H1 (cell line): ENCODE data around the gene ACSF3. TPM values are rescaled to one million over a fixed set of nuclear protein-coding genes. Genes with fewer than 3 reads are reported as not detected.

ENCODE experiments used
- CTCF ChIA-PET: fragments of 300-600 bp; sonication (Branson Sonifier 250); formaldehyde crosslinking; loops from one replicate; lab custom pipeline; 2021; ENCODE audit not compliant: partially characterized antibody; lab: Charles Lee
- POLR2A ChIA-PET: fragments of 300-600 bp; sonication (Branson Sonifier 250); formaldehyde crosslinking; loops from one replicate; lab custom pipeline; 2021; ENCODE audit warnings: inconsistent platforms; ENCODE audit not compliant: partially characterized antibody; lab: Charles Lee
- DNase-seq, 2 experiments: peaks; one replicate each; pipeline versions ENCODE4 v3.0.0 to v3.0.0-alpha.2; 2010 to 2022; ENCODE audit warnings: low spot score in 2 of 2, low read depth in 1 of 2, mixed read lengths in 1 of 2
- FAIRE-seq: peaks from 2 replicates; lab custom pipeline; 2011; peaks lifted over from hg19 to GRCh38; lab: Jason Lieb, UNC
- H2AFZ ChIP-seq: 2 replicates; pipeline ENCODE4 v1.8.1; 2012; ENCODE audit warnings: low read length, inconsistent platforms
- H2AK5ac ChIP-seq: 2 replicates; pipeline ENCODE4 v1.6.1; 2013; ENCODE audit warnings: low read depth, low read length
- H2BK120ac ChIP-seq: replicated peaks from 2 replicates; pipeline ENCODE3; 2013; ENCODE audit warnings: low read depth, low read length, inconsistent platforms
- H2BK12ac ChIP-seq: 2 replicates; pipeline ENCODE4 v1.6.1; 2013; ENCODE audit warnings: low read depth, low read length
- H2BK15ac ChIP-seq: 2 replicates; pipeline ENCODE4 v1.6.1; 2013; ENCODE audit warnings: low read length
- H2BK20ac ChIP-seq: 2 replicates; pipeline ENCODE4 v1.6.1; 2013; ENCODE audit warnings: low read length
- H2BK5ac ChIP-seq: 2 replicates; pipeline ENCODE4 v1.6.1; 2013; ENCODE audit warnings: low read depth, low read length
- H3K14ac ChIP-seq: 2 replicates; pipeline ENCODE4 v1.6.1; 2013; ENCODE audit warnings: inconsistent platforms; ENCODE audit not compliant: insufficient read length
- H3K18ac ChIP-seq: 2 replicates; pipeline ENCODE4 v1.6.1; 2013; ENCODE audit warnings: low read length; ENCODE audit errors: extremely low read depth
- H3K23ac ChIP-seq: 2 replicates; pipeline ENCODE4 v1.6.1; 2013; ENCODE audit warnings: inconsistent platforms; ENCODE audit not compliant: insufficient read length
- H3K23me2 ChIP-seq: 2 replicates; pipeline ENCODE4 v1.6.1; 2013; ENCODE audit warnings: low read depth, low read length
- H3K27ac ChIP-seq: 2 replicates; pipeline ENCODE4 v1.6.1; 2011; ENCODE audit warnings: low read depth, low read length, inconsistent platforms
- H3K27me3 ChIP-seq, 4 experiments: replicated peaks in 1 of 4; 1 replicate in 1 of 4; 2 replicates in 3 of 4; pipeline versions ENCODE4 v1.6.1 to v1.8.1; 2011 to 2013; ENCODE audit warnings: low read length in 3 of 4, mild to moderate bottlenecking in 3 of 4, inconsistent platforms in 2 of 4, mixed read lengths in 2 of 4, moderate library complexity in 1 of 4; ENCODE audit not compliant: control insufficient read depth in 3 of 4, insufficient read depth in 3 of 4; ENCODE audit errors: extremely low read depth in 1 of 4
- H3K36me3 ChIP-seq, 4 experiments: 2 replicates each; pipeline versions ENCODE4 v1.6.1 to v1.8.1; 2011 to 2013; ENCODE audit warnings: mild to moderate bottlenecking in 4 of 4, low read length in 3 of 4, moderate library complexity in 2 of 4, control low read depth in 1 of 4, inconsistent platforms in 1 of 4; ENCODE audit not compliant: insufficient read depth in 4 of 4, control insufficient read depth in 2 of 4
- H3K4ac ChIP-seq: replicated peaks from 2 replicates; pipeline ENCODE3; 2013; ENCODE audit warnings: low read length, low read depth, mixed read lengths, inconsistent platforms; ENCODE audit not compliant: insufficient read length
- H3K4me1 ChIP-seq, 4 experiments: replicated peaks in 1 of 4; 1 replicate in 1 of 4; 2 replicates in 3 of 4; pipeline versions ENCODE4 v1.6.1 to v1.8.1; 2011 to 2013; ENCODE audit warnings: low read length in 3 of 4, inconsistent platforms in 2 of 4, mixed read lengths in 1 of 4; ENCODE audit not compliant: insufficient read depth in 4 of 4, control insufficient read depth in 3 of 4
- H3K4me2 ChIP-seq, 2 experiments: 2 replicates each; pipeline versions ENCODE4 v1.6.1 to v1.8.1; 2011 to 2013; ENCODE audit warnings: low read depth in 2 of 2, low read length in 2 of 2, control low read depth in 1 of 2, inconsistent platforms in 1 of 2, mild to moderate bottlenecking in 1 of 2; ENCODE audit not compliant: insufficient read depth in 1 of 2
- H3K4me3 ChIP-seq, 4 experiments: fragments of 200-600, 300-600 bp in 1 of 4; sonication (generic), shearing (Covaris generic), sonication (Bioruptor Twin) in 1 of 4; 2 replicates each; pipeline versions ENCODE4 v1.5.1 to v1.8.1; 2011 to 2016; ENCODE audit warnings: low read length in 4 of 4, low read depth in 3 of 4, control low read depth in 2 of 4, inconsistent platforms in 2 of 4, mild to moderate bottlenecking in 2 of 4, mixed read lengths in 1 of 4, moderate library complexity in 1 of 4; ENCODE audit not compliant: insufficient read depth in 2 of 4; ENCODE audit errors: extremely low read depth in 1 of 4
- H3K56ac ChIP-seq: replicated peaks from 2 replicates; pipeline ENCODE3; 2013; ENCODE audit warnings: low read depth, mild to moderate bottlenecking, mixed read lengths, low read length, inconsistent platforms; ENCODE audit not compliant: insufficient read length
- H3K79me1 ChIP-seq: 2 replicates; pipeline ENCODE4 v1.6.1; 2013; ENCODE audit warnings: low read depth, low read length, control low read depth
- H3K79me2 ChIP-seq, 2 experiments: 2 replicates each; pipeline versions ENCODE4 v1.6.1 to v1.8.1; 2012 to 2013; ENCODE audit warnings: low read length in 2 of 2, mild to moderate bottlenecking in 2 of 2, inconsistent platforms in 1 of 2; ENCODE audit not compliant: insufficient read depth in 2 of 2, control insufficient read depth in 1 of 2
- H3K9ac ChIP-seq, 4 experiments: replicated peaks in 1 of 4; 1 replicate in 1 of 4; 2 replicates in 3 of 4; pipeline versions ENCODE4 v1.6.1 to v1.8.1; 2011 to 2013; ENCODE audit warnings: low read depth in 3 of 4, low read length in 3 of 4, control low read depth in 2 of 4, mild to moderate bottlenecking in 2 of 4, moderate library complexity in 2 of 4, inconsistent platforms in 1 of 4; ENCODE audit errors: extremely low read depth in 1 of 4
- H3K9me3 ChIP-seq, 2 experiments: 2 replicates each; pipeline versions ENCODE4 v1.6.1 to v1.8.1; 2012 to 2013; ENCODE audit warnings: mild to moderate bottlenecking in 2 of 2, moderate library complexity in 2 of 2, control low read depth in 1 of 2, inconsistent platforms in 1 of 2, low read depth in 1 of 2, low read length in 1 of 2, mixed read lengths in 1 of 2; ENCODE audit not compliant: insufficient read depth in 2 of 2
- H4K20me1 ChIP-seq, 2 experiments: replicated peaks in 1 of 2; 2 replicates each; pipeline versions ENCODE3 to v1.8.1; 2011 to 2013; ENCODE audit warnings: inconsistent platforms in 2 of 2, low read length in 2 of 2, mild to moderate bottlenecking in 1 of 2; ENCODE audit not compliant: insufficient read depth in 2 of 2, control insufficient read depth in 1 of 2
- H4K5ac ChIP-seq: 2 replicates; pipeline ENCODE4 v1.6.1; 2013; ENCODE audit warnings: low read length, low read depth, mixed read lengths, inconsistent platforms; ENCODE audit not compliant: insufficient read length
- H4K8ac ChIP-seq: 2 replicates; pipeline ENCODE4 v1.8.0; 2013; ENCODE audit warnings: mild to moderate bottlenecking, moderate library complexity, low read length, inconsistent platforms; ENCODE audit not compliant: insufficient read depth; ENCODE audit errors: extremely low read depth
- H4K91ac ChIP-seq: replicated peaks from 2 replicates; pipeline ENCODE3; 2013; ENCODE audit warnings: low read length, mixed read lengths, inconsistent platforms; ENCODE audit not compliant: insufficient read length
- KDM1A ChIP-seq: fragments of 200-600, 300-600 bp; sonication (generic); IDR thresholded peaks from 2 replicates; pipeline ENCODE4 v1.7.1; 2016; ENCODE audit warnings: mild to moderate bottlenecking, low read length, borderline replicate concordance
- POLR2AphosphoS5 ChIP-seq: IDR thresholded peaks from 2 replicates; pipeline ENCODE4 v1.6.1; 2011; ENCODE audit warnings: low read depth, low read length
- RFX5 ChIP-seq: IDR thresholded peaks from 2 replicates; pipeline ENCODE4 v1.6.1; 2011; ENCODE audit warnings: low read depth, low read length, improper control_type of control experiment, borderline replicate concordance
- SIX5 ChIP-seq: IDR thresholded peaks from 2 replicates; pipeline ENCODE4 v1.6.1; 2011; ENCODE audit warnings: mild to moderate bottlenecking, low read depth, low read length
- SRF ChIP-seq: IDR thresholded peaks from 2 replicates; pipeline ENCODE4 v1.6.1; 2011; ENCODE audit warnings: mild to moderate bottlenecking, low read depth, low read length, moderate library complexity
- TAF1 ChIP-seq: IDR thresholded peaks from 2 replicates; pipeline ENCODE4 v1.6.1; 2011; ENCODE audit warnings: mild to moderate bottlenecking, low read depth, low read length
- TEAD4 ChIP-seq: IDR thresholded peaks from 2 replicates; pipeline ENCODE4 v1.6.1; 2012; ENCODE audit warnings: low read depth, low read length, inconsistent platforms, mixed read lengths
- WGBS, 2 experiments: shearing (Covaris generic) in 1 of 2; methylation state at CpG; one replicate each; pipeline versions ENCODE4 v1.1.6 to v1.1.7; 2013 to 2015; ENCODE audit warnings: low lambda C conversion rate in 2 of 2, mixed read lengths in 2 of 2, inconsistent platforms in 1 of 2, low coverage in 1 of 2, missing lambda C conversion rate in 1 of 2; ENCODE audit not compliant: insufficient replicate concordance in 2 of 2, insufficient coverage in 1 of 2, insufficient read length in 1 of 2; ENCODE audit errors: extremely low coverage in 1 of 2, missing lambda C conversion rate in 1 of 2; 5-methylcytosine and 5-hydroxymethylcytosine counted together
- polyA plus RNA-seq, 7 experiments: library from polyadenylated mRNA; depleted of rRNA in 3 of 7; stranded (reverse) in 5 of 7; unstranded in 2 of 7; fragments of >200 nt in 5 of 7; fragments of 200-250 nt in 2 of 7; gene quantifications; 1 replicate in 5 of 7; 2 replicates in 1 of 7; 4 replicates in 1 of 7; pipeline versions ENCODE4 v1.2.1 to v1.2.3, GENCODE V29; 2011 to 2013; ENCODE audit warnings: missing spikeins in 2 of 7, mixed read lengths in 2 of 7
- total RNA-seq: library from RNA; stranded (reverse); fragmentation: NEBNext Ultra II Directional; extraction: Animal tissue kit (Norgen Biotek cat#: 25700); gene quantifications from 2 replicates; pipeline ENCODE4 v1.2.1, GENCODE V29; 2021

Gene ACSF3
- total and polyA plus RNA-seq, 2 of the 8 experiments (the other 6 are each of a cell fraction or from before 2014, with no cell fraction given): 15.6 to 22.9 TPM

DNA sequence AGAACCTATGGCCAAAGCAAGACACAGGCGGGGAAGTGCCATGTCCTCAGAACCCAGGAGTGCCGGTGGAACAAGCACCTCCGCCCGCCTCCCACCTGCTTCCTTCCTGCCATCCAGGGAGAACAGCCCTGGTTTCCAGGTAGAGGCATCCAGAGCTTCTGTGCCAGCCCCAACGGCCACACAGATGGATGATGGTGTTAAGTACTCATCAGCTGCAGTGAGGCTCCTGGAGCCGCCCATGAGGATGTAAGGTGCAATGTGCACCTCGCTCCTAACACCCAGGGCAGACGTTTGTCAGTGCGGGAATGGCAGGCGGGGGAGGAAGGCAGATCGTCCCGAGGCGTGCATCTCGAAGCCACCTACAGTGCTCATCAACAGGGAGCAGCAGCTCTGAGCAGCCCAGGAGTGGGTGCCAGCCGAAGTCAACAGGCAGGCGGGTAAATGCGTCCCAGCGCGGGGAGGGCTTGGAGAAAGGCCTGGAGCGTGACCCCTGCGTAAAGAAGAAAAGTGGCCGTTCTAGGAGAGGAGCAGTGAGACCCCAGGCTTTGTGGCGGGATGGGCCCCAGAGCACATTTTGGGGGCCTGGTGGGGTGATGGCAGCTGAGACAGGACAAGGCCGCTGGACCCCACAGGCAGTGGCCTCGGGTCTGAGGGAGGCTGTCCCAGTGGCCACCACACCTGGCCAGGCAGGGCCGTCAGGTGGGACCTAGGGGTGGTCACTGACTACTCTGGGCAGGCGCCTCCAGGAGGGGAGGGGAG, 46.1 kb upstream of the ACSF3 start:
- POLR2A ChIA-PET: no interaction called here
- CTCF ChIA-PET: interaction anchor here (1.1 kb wide), 1 partner anchor 10 kb away, joined by 3 read pairs; no protein-coding TSS in a partner anchor
- Histone ChIP-seq H4K20me1 (peaks cover 0 to 2% of the 10 kb centered on the region in 2 experiments), H2AFZ (no peak overlapping the region), H3K4ac (no peak overlapping the region), H3K27ac (no peak overlapping the region), H3K23me2 (peaks cover 3% of the 10 kb centered on the region; the same call in 1 of the 2 replicates), H3K79me2 (no peaks in the 10 kb centered on the region), H3K9ac (no peak overlapping the region), H2BK120ac (no peak overlapping the region), H3K4me2 (no peak overlapping the region), H3K23ac (no peak overlapping the region), H2BK20ac (no peak overlapping the region), H3K14ac (no peak overlapping the region), H3K4me1 (peaks cover 0 to 7% (median 3%) of the 10 kb centered on the region in 4 experiments; a peak in 3 of 7 replicates), H3K36me3 (no peaks in the 10 kb centered on the region), H2BK12ac (no peak overlapping the region), H3K56ac (no peak overlapping the region), H3K9me3 (no peaks in the 10 kb centered on the region), H4K5ac (no peak overlapping the region), H3K27me3 (no peaks in the 10 kb centered on the region), H3K4me3 (no peak overlapping the region), H2BK5ac (peak overlapping the region; percentile 60; the same call in 1 of the 2 replicates), H3K18ac (no peak overlapping the region), H4K91ac (no peak overlapping the region), H2AK5ac (no peak overlapping the region), H4K8ac (peak overlapping the region; percentile 78), H2BK15ac (0 out of 2 replicates have a peak overlapping the region, but pooled peaks have one; percentile 61), H3K79me1 (no peaks in the 10 kb centered on the region)
- DNase-seq: no peak
- FAIRE-seq: no peak
- TF ChIP-seq POLR2AphosphoS5 (no peak), KDM1A (no peak), TAF1 (no peak), SRF (no peak), TEAD4 (no peak), RFX5 (no peak), SIX5 (no peak)
- WGBS, 2 experiments: 91% methylated on average over 25 of the region's 27 CpGs; no CpG with 5 or more reads in 1 of the 2 experiments
